ENCODE data around the gene MMP21.

MMP21 gene

GRCh38 chr10:125768219-125768855, 7.3 kb downstream of the MMP21 start:
- no peaks in the 10 kb centered on the region for H4K20me1 ChIP-seq (ENCODE audit: insufficient read depth)
- no peak overlapping the region for H3K9ac ChIP-seq
- H3K27me3 ChIP-seq (ENCODE audit: insufficient read depth, low read depth), result no peaks in the 10 kb centered on the region
- H3K4me3 ChIP-seq (IDR thresholded peaks at IDR 0.05; ENCODE audit: insufficient read depth, low read depth, low read length), result no peak overlapping the region
- no peak overlapping the region for H3K4me2 ChIP-seq
- no peaks in the 10 kb centered on the region for H3K79me2 ChIP-seq (ENCODE audit: insufficient read depth, low read depth)
- no peak for TF ChIP-seq CTCF (conservative IDR thresholded peaks at IDR 0.05; ENCODE audit: low read depth, low read length)
- no peaks in the 10 kb centered on the region for H3K36me3 ChIP-seq (ENCODE audit: insufficient read depth)
- no peaks in the 10 kb centered on the region for H3K4me1 ChIP-seq (ENCODE audit: low read depth, poor library complexity, severe bottlenecking)
- no peak overlapping the region for H2AFZ ChIP-seq (ENCODE audit: low read depth)
- no peak overlapping the region for H3K27ac ChIP-seq

- no peaks in the 10 kb centered on the region for H3K4me1 ChIP-seq (ENCODE audit: low read depth, poor library complexity, severe bottlenecking)
- no peaks in the 10 kb centered on the region for H3K36me3 ChIP-seq (ENCODE audit: insufficient read depth)
- no peak for TF ChIP-seq CTCF (conservative IDR thresholded peaks at IDR 0.05; ENCODE audit: low read depth, low read length)
Measured at GRCh38 chr10:125766511-125766910, 9.1 kb downstream of the MMP21 start.

GRCh38 chr10:125765835-125766234, 9.8 kb downstream of the MMP21 start:
- no peak for TF ChIP-seq CTCF (conservative IDR thresholded peaks at IDR 0.05; ENCODE audit: low read depth, low read length)
- no peaks in the 10 kb centered on the region for H3K36me3 ChIP-seq (ENCODE audit: insufficient read depth)
- no peaks in the 10 kb centered on the region for H3K27me3 ChIP-seq (ENCODE audit: insufficient read depth, low read depth)
- H3K9ac ChIP-seq, result no peak overlapping the region
- no peaks in the 10 kb centered on the region for H4K20me1 ChIP-seq (ENCODE audit: insufficient read depth)
- no peak overlapping the region for H2AFZ ChIP-seq (ENCODE audit: low read depth)
- no peak overlapping the region for H3K4me3 ChIP-seq (IDR thresholded peaks at IDR 0.05; ENCODE audit: insufficient read depth, low read depth, low read length)
- H3K4me2 ChIP-seq, result no peak overlapping the region
- no peaks in the 10 kb centered on the region for H3K79me2 ChIP-seq (ENCODE audit: insufficient read depth, low read depth)
- H3K4me1 ChIP-seq (ENCODE audit: low read depth, poor library complexity, severe bottlenecking), result no peaks in the 10 kb centered on the region
- H3K27ac ChIP-seq, result no peak overlapping the region

More at GRCh38 chr10:125766511-125766910, 9.1 kb downstream of the MMP21 start:
- Histone ChIP-seq H3K79me2 (ENCODE audit: insufficient read depth, low read depth) (no peaks in the 10 kb centered on the region), H3K27me3 (ENCODE audit: insufficient read depth, low read depth) (no peaks in the 10 kb centered on the region), H2AFZ (ENCODE audit: low read depth) (no peak overlapping the region), H3K9ac (no peak overlapping the region), H3K4me2 (no peak overlapping the region), H3K4me3 (IDR thresholded peaks at IDR 0.05; ENCODE audit: insufficient read depth, low read depth, low read length) (no peak overlapping the region), H4K20me1 (ENCODE audit: insufficient read depth) (no peaks in the 10 kb centered on the region), H3K27ac (no peak overlapping the region)

GRCh38 chr10:125762692-125763648, 12.7 kb downstream of the MMP21 start:
- H3K4me2 ChIP-seq, result no peak overlapping the region
- H2AFZ ChIP-seq (ENCODE audit: low read depth), result no peak overlapping the region
- TF ChIP-seq CTCF (conservative IDR thresholded peaks at IDR 0.05; ENCODE audit: low read depth, low read length), result no peak
- H3K79me2 ChIP-seq (ENCODE audit: insufficient read depth, low read depth), result no peaks in the 10 kb centered on the region
- no peaks in the 10 kb centered on the region for H4K20me1 ChIP-seq (ENCODE audit: insufficient read depth)
- H3K27me3 ChIP-seq (ENCODE audit: insufficient read depth, low read depth), result no peaks in the 10 kb centered on the region
- no peak overlapping the region for H3K4me3 ChIP-seq (IDR thresholded peaks at IDR 0.05; ENCODE audit: insufficient read depth, low read depth, low read length)
- H3K9ac ChIP-seq, result no peak overlapping the region
- no peaks in the 10 kb centered on the region for H3K4me1 ChIP-seq (ENCODE audit: low read depth, poor library complexity, severe bottlenecking)
- H3K27ac ChIP-seq, result no peak overlapping the region
- no peaks in the 10 kb centered on the region for H3K36me3 ChIP-seq (ENCODE audit: insufficient read depth)

Data from KMS-11 (cell line).